Spleen (tissue), 7 donors: ENCODE results near the gene ELOA.

ENCODE experiments used
- CTCF ChIP-seq, 11 experiments: fragments of 200-600 bp in 7 of 11; fragments of 450-650 bp in 4 of 11; sonication (generic) in 4 of 11; IDR thresholded peaks in 8 of 11; conservative IDR thresholded peaks in 3 of 11; 1 replicate in 7 of 11; 2 replicates in 4 of 11; pipeline versions ENCODE4 v1.4.0 to v1.8.0; 2016 to 2021; ENCODE audit warnings: antibody characterized with exemption in 11 of 11, inconsistent platforms in 4 of 11, mild to moderate bottlenecking in 1 of 11
- POLR2A ChIP-seq, 3 donors: fragments of 450-650 bp; IDR thresholded peaks; one replicate each; pipeline ENCODE4 v1.5.1; 2017; ENCODE audit warnings: antibody characterized with exemption in 3 of 3, mild to moderate bottlenecking in 1 of 3
- POLR2AphosphoS5 ChIP-seq, 3 donors: sonication (generic); formaldehyde crosslinking; IDR thresholded peaks; one replicate each; pipeline ENCODE4 v1.5.1; 2017; ENCODE audit warnings: antibody characterized with exemption in 3 of 3
- donor health status: DM: no; HTN: no; CAD: no; lungs with moderate emphysema.
- donor health status: DM: no; HTN: no; CAD: no.
- donor health status: DM: no; HTN: no; CAD: no.

DNA sequence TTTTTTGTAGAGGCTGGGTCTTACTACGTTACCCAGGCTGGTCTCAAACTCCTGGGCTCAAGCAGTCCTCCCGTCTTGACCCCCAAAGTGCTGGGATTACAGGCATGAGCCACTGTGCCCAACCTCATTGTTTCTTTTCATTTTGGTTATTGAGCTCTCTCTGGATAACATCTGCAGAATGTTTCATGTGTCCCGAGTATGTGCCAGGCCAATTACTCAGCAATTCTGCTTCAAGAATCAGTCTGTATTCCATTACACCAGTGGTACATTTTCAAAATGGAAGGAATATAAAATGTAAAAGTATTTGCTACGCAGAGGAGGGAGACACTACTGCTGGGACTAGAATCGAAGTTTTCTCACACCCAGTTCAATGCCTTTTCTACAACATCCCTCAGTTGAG is 1.7 kb upstream of the ELOA start:
- TF ChIP-seq CTCF (IDR thresholded peaks at IDR 0.05 in 8 of 11, conservative IDR thresholded peaks at IDR 0.05 in 3 of 11) (no peak), POLR2A (IDR thresholded peaks at IDR 0.05) (no peak), POLR2AphosphoS5 (IDR thresholded peaks at IDR 0.05) (no peak)
